B cell (primary cell): ENCODE measurements around the gene CDX1. TPM values are rescaled to one million over a fixed set of nuclear protein-coding genes. Genes with fewer than 3 reads are reported as not detected.

Experiments
- ATAC-seq: fragments of 200-7000 bp; cut with Tn5 transposase; one replicate; pipeline ENCODE4 v1.10.0; 2021; ENCODE audit warnings: low read depth, mild to moderate bottlenecking, moderate number of reproducible peaks, moderate library complexity
- CTCF ChIA-PET: fragments of 350-600 bp; sonication (Branson Sonifier 250); formaldehyde crosslinking; loops from one replicate; lab custom pipeline; 2021; ENCODE audit warnings: antibody characterized with exemption, inconsistent platforms; lab: Charles Lee
- POLR2A ChIA-PET: fragments of 350-600 bp; sonication (Branson Sonifier 250); formaldehyde crosslinking; loops from one replicate; lab custom pipeline; 2021; ENCODE audit warnings: antibody characterized with exemption; lab: Charles Lee
- DNase-seq: peaks from one replicate; pipeline ENCODE4 v3.0.0; 2013
- H2AFZ ChIP-seq: 2 replicates; pipeline ENCODE4 v1.6.1; 2012; ENCODE audit warnings: mild to moderate bottlenecking, low read depth, low read length; ENCODE audit not compliant: insufficient read depth, poor library complexity, severe bottlenecking
- H3K27ac ChIP-seq, 2 donors: 1 replicate in 1 of 2; 2 replicates in 1 of 2; pipeline ENCODE4 v1.5.1; 2012 to 2013; ENCODE audit warnings: low read length in 2 of 2, mild to moderate bottlenecking in 2 of 2, moderate library complexity in 1 of 2
- H3K27me3 ChIP-seq, 4 experiments: fragments of 200-600 bp in 1 of 4; sonication (generic) in 1 of 4; replicated peaks in 1 of 4; 1 replicate in 2 of 4; 2 replicates in 2 of 4; pipeline versions ENCODE4 v1.6.1 to v1.7.0; 2013 to 2016; ENCODE audit warnings: low read length in 3 of 4, mild to moderate bottlenecking in 2 of 4, mixed read lengths in 1 of 4, moderate library complexity in 1 of 4; ENCODE audit not compliant: insufficient read depth in 4 of 4, control insufficient read depth in 3 of 4; ENCODE audit errors: control extremely low read depth in 1 of 4
- H3K36me3 ChIP-seq, 2 experiments: replicated peaks in 1 of 2; 1 replicate in 1 of 2; 2 replicates in 1 of 2; pipeline versions ENCODE4 v1.6.1 to v1.7.1; 2013; ENCODE audit warnings: low read length in 1 of 2; ENCODE audit not compliant: insufficient read depth in 2 of 2, control insufficient read depth in 1 of 2; ENCODE audit errors: control extremely low read depth in 1 of 2, extremely low read depth in 1 of 2
- H3K4me1 ChIP-seq, 2 donors: fragments of 200-600 bp in 1 of 2; sonication (generic) in 1 of 2; 1 replicate in 1 of 2; 2 replicates in 1 of 2; pipeline versions ENCODE4 v1.5.1 to v1.6.1; 2013 to 2017; ENCODE audit warnings: low read length in 2 of 2; ENCODE audit not compliant: control insufficient read depth in 2 of 2, insufficient read depth in 2 of 2
- H3K4me2 ChIP-seq: replicated peaks from 2 replicates; pipeline ENCODE3; 2012; ENCODE audit warnings: mild to moderate bottlenecking, low read depth, low read length; ENCODE audit not compliant: poor library complexity, severe bottlenecking
- H3K4me3 ChIP-seq, 5 experiments: fragments of 200-600 bp in 1 of 5; sonication (generic) in 1 of 5; 1 replicate in 3 of 5; 2 replicates in 2 of 5; pipeline versions ENCODE4 v1.5.1 to v1.7.0; 2011 to 2016; ENCODE audit warnings: low read length in 4 of 5, mild to moderate bottlenecking in 4 of 5, low read depth in 2 of 5, control low read depth in 1 of 5, moderate library complexity in 1 of 5; ENCODE audit not compliant: insufficient read depth in 1 of 5; ENCODE audit errors: control extremely low read depth in 1 of 5, extremely low read depth in 1 of 5
- H3K79me2 ChIP-seq: fragments of 200-600 bp; sonication (generic); one replicate; pipeline ENCODE4 v1.6.0; 2016; ENCODE audit warnings: low read length; ENCODE audit not compliant: control insufficient read depth, insufficient read depth
- H3K9ac ChIP-seq: fragments of 200-600 bp; sonication (generic); 2 replicates; pipeline ENCODE4 v1.6.1; 2017; ENCODE audit warnings: mild to moderate bottlenecking, low read length, moderate library complexity
- H3K9me3 ChIP-seq, 3 donors: one replicate each; pipeline versions ENCODE4 v1.6.1 to v1.7.1; 2013; ENCODE audit warnings: low read length in 2 of 3; ENCODE audit not compliant: control insufficient read depth in 2 of 3, insufficient read depth in 1 of 3; ENCODE audit errors: control extremely low read depth in 1 of 3
- H4K20me1 ChIP-seq: 2 replicates; pipeline ENCODE4 v1.6.0; 2012; ENCODE audit warnings: mild to moderate bottlenecking, low read length; ENCODE audit not compliant: insufficient read depth, control insufficient read depth, poor library complexity, severe bottlenecking
- H3K27ac Mint-ChIP-seq: one replicate; pipeline ENCODE4 v1.8.0; 2021; ENCODE audit warnings: mixed read lengths
- H3K27me3 Mint-ChIP-seq: one replicate; pipeline ENCODE4 v1.8.0; 2021; ENCODE audit warnings: mixed read lengths
- H3K4me1 Mint-ChIP-seq: one replicate; pipeline ENCODE4 v1.8.0; 2021; ENCODE audit warnings: mixed read lengths
- H3K4me3 Mint-ChIP-seq: one replicate; pipeline ENCODE4 v1.8.0; 2021; ENCODE audit warnings: mixed read lengths
- H3K9me3 Mint-ChIP-seq: one replicate; pipeline ENCODE4 v1.8.0; 2022; ENCODE audit warnings: mixed read lengths; ENCODE audit not compliant: insufficient read depth
- CTCF ChIP-seq: fragments of 200-600 bp; IDR thresholded peaks from one replicate; pipeline ENCODE4 v1.8.0; 2022; ENCODE audit warnings: antibody characterized with exemption, mild to moderate bottlenecking
- EZH2 ChIP-seq: IDR thresholded peaks from 2 replicates; pipeline ENCODE4 v1.6.1; 2012; ENCODE audit warnings: borderline replicate concordance, low read depth, mild to moderate bottlenecking, moderate library complexity, low read length; ENCODE audit not compliant: insufficient read depth, poor library complexity, severe bottlenecking
- WGBS: methylation state at CpG from one replicate; pipeline ENCODE4 v1.1.5; 2013; ENCODE audit warnings: missing lambda C conversion rate; ENCODE audit not compliant: insufficient coverage; 5-methylcytosine and 5-hydroxymethylcytosine counted together
- intact Hi-C: fragments of 100-400 bp; cut with micrococcal nuclease; formaldehyde crosslinking; loops from one replicate; pipeline ENCODE4 v1.10.0; 2022
- polyA plus RNA-seq: library from polyadenylated mRNA; depleted of rRNA; stranded (reverse); fragments of >200 nt; gene quantifications from 2 replicates; pipeline ENCODE4 v1.2.3, GENCODE V29; 2012
- total RNA-seq, 2 donors: library from RNA; stranded (reverse); fragments of 120-200 nt in 1 of 2; gene quantifications; 1 replicate in 1 of 2; 2 replicates in 1 of 2; pipeline versions ENCODE4 v1.2.3 to v1.2.4, GENCODE V29; 2013 to 2022

Gene CDX1
- total and polyA plus RNA-seq, 2 donors (not counting 1 experiment from before 2014, with no cell fraction given): not detected

GRCh38 chr5:150196514-150196913 is 29.9 kb downstream of the CDX1 start:
- Histone ChIP-seq H3K27ac (no peak overlapping the region), H3K4me2 (no peak overlapping the region), H3K79me2 (no peaks in the 10 kb centered on the region), H3K9me3 (no peaks in the 10 kb centered on the region), H3K36me3 (no peaks in the 10 kb centered on the region), H2AFZ (no peak overlapping the region), H3K27me3 (peaks cover 0 to 11% (median 0%) of the 10 kb centered on the region in 4 experiments), H3K4me1 (no peaks in the 10 kb centered on the region), H3K4me3 (no peak overlapping the region), H4K20me1 (no peaks in the 10 kb centered on the region), H3K9ac (no peak overlapping the region)
- H3K4me3 Mint-ChIP-seq: no peak overlapping the region
- ATAC-seq: no peak
- ChIA-PET CTCF (no interaction called here), POLR2A (no interaction called here)
- H3K27ac Mint-ChIP-seq: no peak overlapping the region
- no peak for DNase-seq
- peaks cover 41% of the 10 kb centered on the region for H3K27me3 Mint-ChIP-seq
- no peaks in the 10 kb centered on the region for H3K4me1 Mint-ChIP-seq
- 75% methylated on average over 5 of the region's 5 CpGs for WGBS
- intact Hi-C loops: no loop called here
- H3K9me3 Mint-ChIP-seq: no peaks in the 10 kb centered on the region
- TF ChIP-seq CTCF: no peak
- no peak for TF ChIP-seq EZH2

- Mint-ChIP-seq H3K27me3 (peaks cover 37% of the 10 kb centered on the region), H3K27ac (no peak overlapping the region), H3K4me3 (no peak overlapping the region), H3K4me1 (no peaks in the 10 kb centered on the region), H3K9me3 (no peaks in the 10 kb centered on the region)
- no peak overlapping the region for H3K4me3 ChIP-seq
- H3K27me3 ChIP-seq: peaks cover 0 to 9% (median 0%) of the 10 kb centered on the region in 4 experiments
- no peak overlapping the region for H3K4me2 ChIP-seq
- TF ChIP-seq EZH2: no peak
- no peak for TF ChIP-seq CTCF
- no peaks in the 10 kb centered on the region for H3K9me3 ChIP-seq
- DNase-seq: no peak
- 88% methylated on average over 16 of the region's 16 CpGs for WGBS
- no peaks in the 10 kb centered on the region for H3K36me3 ChIP-seq
- H4K20me1 ChIP-seq: no peaks in the 10 kb centered on the region
- H2AFZ ChIP-seq: no peak overlapping the region
- ChIA-PET POLR2A (no interaction called here), CTCF (no interaction called here)
- H3K79me2 ChIP-seq: no peaks in the 10 kb centered on the region
- no peaks in the 10 kb centered on the region for H3K4me1 ChIP-seq
- intact Hi-C loops: no loop called here
- no peak overlapping the region for H3K9ac ChIP-seq
- H3K27ac ChIP-seq: no peak overlapping the region
- ATAC-seq: no peak
Observed at GRCh38 chr5:150196986-150197385, 30.4 kb downstream of the CDX1 start.
